ENCODE measurements around the gene GPRC5D.

GPRC5D gene

GRCh38 chr12:12979126-12979525 is 27.2 kb upstream of the GPRC5D start:
- no peak for DNase-seq

DNA sequence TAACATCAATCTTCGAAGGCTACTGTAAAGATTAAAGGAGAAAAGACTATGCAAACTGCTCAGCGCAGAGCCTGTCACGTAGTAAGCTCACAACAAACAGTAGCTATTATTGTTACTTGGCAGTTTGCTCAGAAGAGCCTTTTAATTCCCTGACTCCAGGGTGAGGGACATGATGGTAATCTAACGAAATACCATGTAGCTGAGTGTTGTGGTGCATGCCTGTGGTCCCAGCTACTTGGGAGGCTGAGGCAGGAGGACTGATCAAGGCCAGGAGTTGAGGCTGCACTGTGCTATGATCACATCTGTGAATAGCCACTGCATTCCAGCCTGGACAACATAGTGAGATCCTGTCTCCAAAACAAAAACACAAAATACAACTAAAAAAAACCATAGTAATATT is 25.3 kb upstream of the GPRC5D start:
- no peak for DNase-seq

DNA sequence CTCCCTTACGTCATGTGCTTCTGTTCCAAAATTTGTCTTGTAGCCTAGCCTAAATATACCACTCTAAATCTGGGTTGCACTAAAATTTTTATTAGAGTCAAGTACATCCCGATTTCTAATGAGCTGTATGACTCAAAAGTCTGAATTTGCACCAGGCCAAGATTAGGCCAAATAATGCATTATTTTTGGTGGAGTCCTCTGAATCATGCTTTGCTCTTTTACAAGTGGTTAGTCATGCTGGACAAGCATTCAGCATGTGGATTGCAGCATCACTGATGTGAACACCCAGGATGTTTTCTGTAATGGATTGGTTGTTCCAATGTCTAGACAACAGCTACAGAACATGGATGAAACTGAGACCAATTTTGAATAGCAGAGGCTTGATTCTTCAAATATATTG is 24.4 kb upstream of the GPRC5D start:
- no peak for DNase-seq

DNA sequence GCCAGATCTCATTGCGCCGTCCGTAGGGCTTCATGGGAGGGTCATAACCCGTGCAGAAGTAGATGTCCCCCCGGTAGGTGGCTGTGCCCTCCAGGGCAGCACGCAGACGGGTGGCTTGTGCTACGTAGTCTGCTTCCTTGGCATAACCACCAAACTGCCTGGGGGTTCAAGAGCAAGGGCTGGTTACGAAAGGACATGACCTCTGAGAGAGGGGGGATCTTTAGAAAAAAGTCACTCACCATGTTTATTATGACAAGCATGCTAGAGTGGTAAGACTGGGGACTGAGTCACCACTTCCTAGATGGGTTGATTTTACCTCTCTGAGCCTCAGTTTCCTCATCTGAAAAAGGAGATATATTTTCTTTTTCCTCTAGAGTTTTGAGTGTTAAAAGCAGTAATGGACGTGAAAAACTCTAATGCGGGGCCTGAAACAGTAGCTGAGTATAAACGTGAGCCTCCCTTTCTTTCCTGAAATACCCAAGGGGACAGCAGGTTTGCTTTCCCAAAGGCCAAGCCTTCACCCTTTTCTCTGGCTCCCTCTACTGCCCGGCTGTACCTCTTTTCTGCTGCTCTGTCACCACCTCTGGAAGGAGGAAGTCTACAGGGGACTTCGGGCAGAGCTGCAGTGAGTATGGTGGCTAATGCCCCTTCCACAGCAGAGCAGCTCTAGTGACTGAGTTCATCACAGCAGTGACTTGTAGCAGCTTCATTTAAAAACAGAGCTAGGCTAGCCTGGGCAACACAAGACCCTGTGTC is 23.5 kb upstream of the GPRC5D start:
- DNase-seq, result no peak

DNA sequence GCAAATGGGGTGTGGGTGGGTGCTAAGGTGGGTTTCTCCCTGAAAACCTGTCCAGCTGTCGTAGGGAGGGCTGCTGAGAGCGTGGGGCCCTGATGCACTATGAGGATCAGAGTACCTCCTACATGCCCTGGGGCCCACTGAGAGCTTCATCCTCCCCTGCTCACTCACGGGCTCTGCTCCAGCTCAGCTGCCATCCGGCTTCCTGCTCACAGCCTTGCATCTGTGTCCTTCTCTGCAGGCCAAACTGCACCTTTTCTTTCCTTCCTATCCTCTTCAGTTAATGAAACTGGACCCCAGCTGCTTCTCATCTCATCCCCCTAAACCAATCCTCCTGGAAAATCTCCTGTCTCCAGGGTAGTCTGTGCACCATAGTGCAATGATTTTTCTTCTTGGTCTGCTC is 22.2 kb upstream of the GPRC5D start:
- DNase-seq, result no peak

DNA sequence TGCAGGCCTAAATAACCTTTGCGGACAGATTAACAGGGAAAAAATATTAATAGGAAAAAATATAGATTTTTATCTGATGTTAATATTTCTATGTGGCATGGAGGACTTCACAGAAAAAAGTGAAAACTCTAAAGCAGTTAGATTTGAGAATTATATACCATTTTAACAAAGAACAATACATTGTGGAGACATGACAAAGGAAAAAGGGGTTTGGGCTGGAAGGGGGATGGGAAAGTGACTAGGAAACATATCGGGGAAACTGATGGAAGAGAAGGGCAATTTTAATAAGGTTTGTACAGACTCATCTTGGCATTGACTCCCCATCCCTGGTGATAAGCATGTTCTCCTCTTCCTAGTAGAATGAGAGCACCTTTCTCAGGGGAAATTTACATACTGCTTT is 21.0 kb upstream of the GPRC5D start:
- DNase-seq, result no peak

- no peak for DNase-seq
Measured at GRCh38 chr12:12965836-12966235, 13.9 kb upstream of the GPRC5D start.

DNA sequence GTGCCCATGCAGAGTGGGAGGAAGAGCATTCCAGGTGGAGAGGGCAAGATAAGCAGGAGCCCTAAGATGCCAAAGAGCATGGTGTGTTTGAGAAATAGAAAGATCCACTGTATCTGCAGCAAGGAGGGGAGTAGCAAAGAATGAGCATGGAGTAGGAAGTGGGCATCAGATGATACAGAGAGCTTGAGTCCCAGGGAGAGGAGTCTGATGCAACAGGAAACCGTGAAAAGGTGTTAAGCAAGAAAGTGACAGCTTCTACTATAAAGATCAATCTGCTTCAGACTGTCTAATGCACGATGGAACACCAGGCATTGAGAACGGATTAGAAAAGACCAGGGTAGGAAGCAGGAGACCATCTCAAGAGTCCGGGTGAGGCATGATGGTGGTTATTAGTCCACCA is 12.3 kb upstream of the GPRC5D start:
- DNase-seq, result no peak

DNA sequence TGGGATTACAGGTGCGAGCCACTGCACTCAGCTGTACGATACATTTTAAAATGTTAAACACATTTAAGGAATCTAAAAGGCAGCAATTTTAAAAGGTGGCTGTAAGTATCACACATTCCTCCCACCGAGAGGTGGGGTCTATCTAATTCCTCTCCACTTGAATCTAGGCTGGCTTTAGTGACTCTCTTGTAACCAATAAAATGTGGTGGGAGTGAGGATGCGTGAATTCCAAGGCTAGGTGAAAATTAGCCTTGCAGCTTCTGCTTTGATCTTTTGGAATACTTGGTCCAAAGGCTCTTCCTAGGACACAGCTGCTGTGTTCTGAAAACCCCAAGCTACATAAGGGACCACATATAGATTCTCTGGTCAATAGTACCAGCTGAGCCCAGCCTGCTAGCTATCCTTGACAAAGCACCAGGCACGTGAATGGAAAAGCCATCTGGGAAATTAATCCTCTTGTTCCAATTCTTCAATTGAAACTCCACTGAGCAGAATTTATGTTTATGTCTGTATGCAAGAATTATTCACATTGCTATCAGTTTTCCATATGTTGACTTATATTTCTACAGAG is 8.8 kb upstream of the GPRC5D start:
- no peak for DNase-seq

GRCh38 chr12:12958886-12959285 is 6.9 kb upstream of the GPRC5D start:
- no peak for DNase-seq

DNA sequence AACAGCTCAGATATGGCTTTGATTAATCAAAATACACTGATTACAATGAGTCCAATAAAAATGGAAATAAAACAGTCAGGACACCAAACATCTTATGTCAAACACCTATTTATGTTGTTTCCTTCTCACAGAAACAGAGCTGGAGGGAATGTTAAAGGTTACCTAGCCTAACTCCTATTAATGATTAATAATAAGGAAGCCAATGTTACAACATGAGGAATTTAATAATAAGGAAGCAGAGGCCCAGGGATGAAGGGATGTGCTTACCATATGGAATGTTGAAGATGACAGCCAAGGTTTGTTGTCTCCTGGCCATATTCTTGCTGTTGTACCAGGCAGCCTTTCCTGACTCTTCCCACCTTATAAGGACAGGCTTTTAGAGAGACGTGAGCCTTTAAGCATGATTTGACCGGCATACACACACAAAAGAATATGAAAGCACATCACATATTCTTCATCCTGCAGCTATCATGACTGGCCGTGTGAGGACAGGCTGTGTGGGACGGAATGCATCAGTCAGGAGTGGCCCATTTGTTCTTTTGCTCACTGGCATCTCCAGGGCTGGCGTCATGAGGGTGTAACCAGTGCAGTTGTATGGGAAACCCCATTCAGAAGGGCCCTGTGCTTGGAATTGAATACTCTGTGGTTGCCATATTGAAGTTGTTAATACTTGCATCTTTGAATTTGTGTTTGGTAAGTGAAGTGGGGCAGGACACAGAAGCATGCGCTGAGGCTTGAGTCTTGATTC is 3.1 kb upstream of the GPRC5D start:
- no peak for DNase-seq

DNA sequence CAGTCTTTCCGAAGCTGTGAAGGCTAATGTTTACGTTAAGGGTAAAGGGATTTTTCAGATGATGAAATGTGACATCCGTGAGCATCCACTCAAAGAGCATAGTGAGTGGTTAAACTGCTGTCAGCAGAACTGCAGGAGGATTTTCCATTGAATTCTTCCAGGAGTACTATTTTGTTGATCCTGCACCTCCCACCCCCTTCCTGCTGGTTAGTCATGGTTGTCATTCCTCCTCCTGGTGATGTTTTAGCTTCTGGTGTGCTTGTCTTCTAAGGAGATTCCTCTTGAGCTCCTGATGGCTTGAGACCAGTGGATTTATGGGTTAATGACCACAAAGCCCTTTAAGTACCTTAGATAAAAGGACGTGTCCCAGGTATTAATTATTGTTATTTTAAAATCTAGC is 2.4 kb upstream of the GPRC5D start:
- no peak for DNase-seq

- DNase-seq, result no peak
Measured at GRCh38 chr12:12951504-12951903, 466 bp downstream of the GPRC5D start.

GRCh38 chr12:12947902-12948301 is 4.1 kb downstream of the GPRC5D start:
- no peak for DNase-seq

DNA sequence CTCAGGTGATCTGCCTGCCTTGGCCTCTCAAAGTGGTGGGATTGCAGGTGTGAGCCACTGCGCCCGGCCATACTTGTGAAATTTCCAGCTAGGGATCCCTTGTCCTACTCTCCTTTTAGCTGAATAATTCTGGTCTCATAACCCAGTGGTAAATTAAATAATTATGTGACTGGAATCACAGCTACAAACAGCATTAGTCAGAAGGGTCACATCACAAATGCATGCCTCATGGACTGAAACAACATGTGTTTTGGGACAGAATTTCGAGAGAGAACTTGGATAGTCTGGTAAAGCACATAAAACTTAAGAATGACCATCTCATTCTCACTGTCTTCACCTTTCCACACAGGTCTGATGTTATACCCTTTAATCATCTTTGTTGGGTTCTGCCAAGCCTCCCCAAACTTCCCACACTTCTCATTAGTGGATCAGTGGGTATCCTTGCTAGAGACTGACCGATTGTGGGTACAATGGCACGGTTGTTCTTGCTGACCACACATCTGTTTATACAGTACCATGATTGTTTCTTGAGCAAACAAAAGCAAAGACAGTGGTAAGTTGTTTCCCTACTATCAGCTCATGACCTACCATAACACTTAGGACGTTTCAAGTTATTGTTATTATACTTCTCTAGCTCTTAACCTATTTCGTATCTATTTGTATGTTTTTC is 5.1 kb downstream of the GPRC5D start:
- DNase-seq, result no peak

GRCh38 chr12:12945591-12945990 is 6.4 kb downstream of the GPRC5D start:
- DNase-seq, result no peak

GRCh38 chr12:12943586-12944260 is 8.2 kb downstream of the GPRC5D start:
- no peak for DNase-seq

DNA sequence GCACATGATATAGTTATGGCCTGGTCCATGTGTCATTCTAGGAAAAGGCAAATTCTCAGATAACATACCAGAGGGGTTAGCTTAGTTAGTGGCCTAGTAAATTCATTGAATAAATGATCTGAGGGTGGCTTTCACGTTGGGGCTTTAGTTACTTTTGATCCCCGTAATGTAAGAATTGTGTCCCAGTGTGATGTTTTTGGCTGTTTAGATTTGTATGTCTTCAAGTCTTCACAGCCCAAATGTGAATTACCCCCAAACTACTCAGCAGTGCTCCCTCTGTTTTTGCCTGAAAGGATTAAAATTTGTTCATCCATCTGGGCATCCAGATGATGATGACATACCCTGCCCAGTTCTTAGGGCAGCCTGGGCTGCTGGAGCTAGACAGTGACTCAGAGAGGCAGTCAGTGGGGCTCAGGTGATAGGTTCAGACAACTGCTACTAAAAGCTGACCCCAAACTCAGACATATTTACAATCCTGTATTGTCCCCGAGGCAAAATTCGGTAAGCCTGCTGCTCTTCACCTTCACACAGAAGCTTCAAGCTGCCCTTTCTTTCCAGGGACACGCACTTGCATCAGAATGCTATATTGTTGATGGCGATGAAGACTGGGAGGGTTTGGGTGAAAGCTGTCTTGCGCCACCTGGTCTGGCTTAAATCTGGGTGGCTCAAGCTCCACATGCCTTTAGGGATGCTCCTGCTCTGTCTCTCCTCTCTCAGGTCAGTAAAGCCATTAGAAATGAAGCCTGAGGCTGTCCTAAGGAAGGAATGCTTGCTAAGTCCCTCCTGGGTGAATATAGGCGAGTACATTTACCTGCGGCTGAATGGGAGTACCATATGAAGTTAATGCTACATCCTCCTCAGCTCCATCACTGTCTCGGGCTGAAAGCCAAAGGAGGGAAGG is 10.3 kb downstream of the GPRC5D start:
- no peak for DNase-seq

DNA sequence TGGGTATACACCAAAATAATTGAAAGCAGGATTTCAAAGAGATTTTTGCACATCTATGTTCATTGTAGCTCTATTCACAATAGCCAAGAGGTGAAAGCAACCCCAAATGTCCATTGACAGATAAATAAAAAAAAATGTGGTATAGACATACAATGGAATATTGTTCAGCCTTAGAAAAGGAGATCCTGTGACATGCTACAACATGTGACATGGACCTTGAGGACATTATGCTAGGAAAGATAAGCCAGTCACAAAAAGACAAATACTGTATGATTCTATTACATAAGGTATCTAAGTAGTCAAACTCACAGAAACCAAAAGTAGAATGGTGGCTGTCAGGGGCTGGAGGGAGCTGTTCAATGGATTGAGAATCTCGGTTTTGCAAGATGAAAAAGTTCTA is 12.1 kb downstream of the GPRC5D start:
- DNase-seq, result no peak

DNA sequence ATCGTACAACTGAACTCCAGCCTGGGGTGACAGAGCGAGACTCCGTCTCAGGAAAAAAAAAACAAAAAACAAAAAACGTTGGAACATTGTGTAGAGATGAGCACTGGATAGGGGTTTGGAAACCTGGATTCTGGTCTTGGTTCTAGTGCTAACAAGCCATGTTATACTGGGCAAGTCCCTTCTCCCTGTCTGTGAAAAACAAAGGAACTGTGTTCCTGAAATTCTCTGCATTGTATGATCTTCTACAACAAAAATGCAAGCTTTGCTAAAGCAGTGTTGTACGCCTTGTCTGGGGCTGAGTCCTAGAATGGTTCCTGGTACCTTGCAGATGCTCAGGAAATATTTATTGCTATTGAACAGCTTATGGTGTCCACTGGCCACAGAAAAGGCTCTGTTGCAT is 13.4 kb downstream of the GPRC5D start:
- DNase-seq, result no peak

DNA sequence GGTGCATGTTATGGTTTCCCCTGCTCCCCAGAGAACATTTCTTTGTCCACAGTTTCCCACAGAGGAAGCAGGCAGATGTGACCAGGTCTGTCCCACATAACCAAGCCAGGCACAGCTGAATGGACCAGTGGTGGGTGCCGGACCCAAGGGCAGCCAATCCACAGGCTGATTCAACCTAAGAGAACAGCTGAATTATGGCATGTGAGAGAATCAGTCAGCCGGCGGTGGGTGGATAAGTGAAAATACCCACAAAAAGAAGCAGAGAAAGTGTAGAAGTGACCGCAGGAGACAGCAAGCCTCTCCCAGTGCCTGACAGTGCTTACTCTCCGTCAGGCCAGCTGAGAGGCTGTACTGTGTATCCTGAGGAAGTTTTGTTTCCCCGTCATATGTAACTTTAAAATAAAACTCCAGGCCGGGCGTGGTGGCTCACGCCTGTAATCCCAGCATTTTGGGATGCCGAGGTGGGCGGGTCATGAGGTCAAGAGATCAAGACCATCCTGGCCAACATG is 14.9 kb downstream of the GPRC5D start:
- DNase-seq, result no peak

GRCh38 chr12:12934556-12934955 is 17.4 kb downstream of the GPRC5D start:
- no peak for DNase-seq

Measured in NCI-H1105 treated with DMSO at 0.1 percent for 48 hours (cell line).